Hepatocyte (in vitro differentiated cells): ENCODE data around the gene EPB41L4B.

Experiments
- EZH2phosphoT487 ChIP-seq: fragments of 200-600 bp; sonication (generic); IDR thresholded peaks from one replicate; pipeline ENCODE4 v1.6.1; 2018; ENCODE audit warnings: antibody characterized with exemption, mild to moderate bottlenecking, low read depth, moderate library complexity; ENCODE audit not compliant: unreplicated experiment, severe bottlenecking
- TF ChIP-seq, protein P1 (sequence below): fragments of 200-600 bp; sonication (generic); IDR thresholded peaks from 2 replicates; pipeline ENCODE4 v1.5.1; 2016; ENCODE audit warnings: antibody characterized with exemption, mild to moderate bottlenecking; ENCODE audit not compliant: poor library complexity

DNA sequence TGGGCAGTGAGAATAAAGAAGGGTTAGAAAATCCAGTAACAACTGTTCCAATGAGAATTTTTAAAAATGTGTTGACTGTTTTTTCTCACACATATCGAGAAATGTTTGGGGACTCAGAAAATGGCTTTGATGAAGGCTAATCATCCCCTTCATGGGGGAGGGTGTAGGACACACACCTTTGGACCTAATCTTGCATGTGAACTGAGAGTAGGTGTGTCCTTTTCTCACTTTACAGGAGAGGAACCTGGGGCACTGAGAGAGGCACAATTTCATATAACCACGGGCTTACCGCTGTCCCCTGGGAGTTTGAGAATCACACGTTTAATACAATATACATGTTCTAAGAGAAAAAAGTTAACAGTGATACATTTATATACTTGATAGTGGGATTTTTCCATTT is 171.1 kb downstream of the EPB41L4B start:
- TF ChIP-seq, protein P1, sequence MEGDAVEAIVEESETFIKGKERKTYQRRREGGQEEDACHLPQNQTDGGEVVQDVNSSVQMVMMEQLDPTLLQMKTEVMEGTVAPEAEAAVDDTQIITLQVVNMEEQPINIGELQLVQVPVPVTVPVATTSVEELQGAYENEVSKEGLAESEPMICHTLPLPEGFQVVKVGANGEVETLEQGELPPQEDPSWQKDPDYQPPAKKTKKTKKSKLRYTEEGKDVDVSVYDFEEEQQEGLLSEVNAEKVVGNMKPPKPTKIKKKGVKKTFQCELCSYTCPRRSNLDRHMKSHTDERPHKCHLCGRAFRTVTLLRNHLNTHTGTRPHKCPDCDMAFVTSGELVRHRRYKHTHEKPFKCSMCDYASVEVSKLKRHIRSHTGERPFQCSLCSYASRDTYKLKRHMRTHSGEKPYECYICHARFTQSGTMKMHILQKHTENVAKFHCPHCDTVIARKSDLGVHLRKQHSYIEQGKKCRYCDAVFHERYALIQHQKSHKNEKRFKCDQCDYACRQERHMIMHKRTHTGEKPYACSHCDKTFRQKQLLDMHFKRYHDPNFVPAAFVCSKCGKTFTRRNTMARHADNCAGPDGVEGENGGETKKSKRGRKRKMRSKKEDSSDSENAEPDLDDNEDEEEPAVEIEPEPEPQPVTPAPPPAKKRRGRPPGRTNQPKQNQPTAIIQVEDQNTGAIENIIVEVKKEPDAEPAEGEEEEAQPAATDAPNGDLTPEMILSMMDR: no peak
- no peak for TF ChIP-seq EZH2phosphoT487
